H1 (cell line): ENCODE data around the gene TBX15. TPM values are rescaled to one million over a fixed set of nuclear protein-coding genes. Genes with fewer than 3 reads are reported as not detected.

ENCODE experiments used
- CBX8 ChIP-seq: fragments of 300-800, 300-1000 bp; sonication (generic); IDR thresholded peaks from 2 replicates; pipeline ENCODE4 v1.7.1; 2016; ENCODE audit warnings: low read depth, low read length, borderline replicate concordance
- CTCF ChIP-seq, 3 experiments: IDR thresholded peaks; 1 replicate in 2 of 3; 2 replicates in 1 of 3; pipeline versions ENCODE4 v1.5.1 to v1.6.1; 2011; ENCODE audit warnings: low read length in 3 of 3, mild to moderate bottlenecking in 3 of 3, inconsistent platforms in 2 of 3, low read depth in 1 of 3, moderate library complexity in 1 of 3; ENCODE audit not compliant: insufficient read depth in 1 of 3; ENCODE audit errors: control extremely low read depth in 1 of 3
- HDAC2 ChIP-seq, 2 experiments: fragments of 300-600 bp in 1 of 2; sonication (generic) in 1 of 2; IDR thresholded peaks; 2 replicates each; pipeline ENCODE4 v1.6.1; 2011 to 2012; ENCODE audit warnings: low read depth in 2 of 2, low read length in 2 of 2, mild to moderate bottlenecking in 2 of 2, moderate library complexity in 2 of 2, borderline replicate concordance in 1 of 2, inconsistent platforms in 1 of 2
- RAD21 ChIP-seq, 2 experiments: IDR thresholded peaks in 1 of 2; conservative IDR thresholded peaks in 1 of 2; 2 replicates each; pipeline ENCODE4 v1.6.1; 2011; ENCODE audit warnings: low read depth in 2 of 2, low read length in 2 of 2, improper control_type of control experiment in 1 of 2, inconsistent platforms in 1 of 2, mild to moderate bottlenecking in 1 of 2, moderate library complexity in 1 of 2
- YY1 ChIP-seq: IDR thresholded peaks from 2 replicates; pipeline ENCODE4 v1.6.1; 2011; ENCODE audit warnings: low read depth, mild to moderate bottlenecking, low read length
- polyA plus RNA-seq, 7 experiments: library from polyadenylated mRNA; depleted of rRNA in 3 of 7; stranded (reverse) in 5 of 7; unstranded in 2 of 7; fragments of >200 nt in 5 of 7; fragments of 200-250 nt in 2 of 7; gene quantifications; 1 replicate in 5 of 7; 2 replicates in 1 of 7; 4 replicates in 1 of 7; pipeline versions ENCODE4 v1.2.1 to v1.2.3, GENCODE V29; 2011 to 2013; ENCODE audit warnings: missing spikeins in 2 of 7, mixed read lengths in 2 of 7
- total RNA-seq: library from RNA; stranded (reverse); fragmentation: NEBNext Ultra II Directional; extraction: Animal tissue kit (Norgen Biotek cat#: 25700); gene quantifications from 2 replicates; pipeline ENCODE4 v1.2.1, GENCODE V29; 2021

TBX15 gene
- total and polyA plus RNA-seq, 2 of the 8 experiments (the other 6 are each of a cell fraction or from before 2014, with no cell fraction given) = 0.14 to 0.24 TPM

GRCh38 chr1:118944546-118944945, 43.6 kb downstream of the TBX15 start (continued):
- TF ChIP-seq CTCF (IDR thresholded peaks at IDR 0.05; ENCODE audit: control extremely low read depth in 1 of 3, insufficient read depth in 1 of 3, low read depth in 1 of 3, low read length in 3 of 3) (no peak), HDAC2 (IDR thresholded peaks at IDR 0.05; ENCODE audit: borderline replicate concordance in 1 of 2, low read depth in 2 of 2, low read length in 2 of 2) (no peak), YY1 (no peak), RAD21 (IDR thresholded peaks at IDR 0.05 in 1 of 2, conservative IDR thresholded peaks at IDR 0.05 in 1 of 2; ENCODE audit: low read depth in 2 of 2, low read length in 2 of 2) (no peak), CBX8 (no peak)
